Muscle of arm (tissue), 12 donors: Measurements from ENCODE around the gene NCAPG2. TPM values are rescaled to one million over a fixed set of nuclear protein-coding genes. Genes with fewer than 3 reads are reported as not detected.

Experiments used
- DNase-seq: peaks from one replicate; pipeline ENCODE4 v3.0.0-alpha.2; 2013
- polyA plus RNA-seq, 12 donors: library from polyadenylated mRNA; unstranded; fragments of 120-200 nt; gene quantifications; one replicate each; pipeline ENCODE4 v1.2.1, GENCODE V29; 2013; ENCODE audit not compliant: insufficient read length in 12 of 12

NCAPG2 gene
- polyA plus RNA-seq, 12 donors: 10.1 to 20.7 (median 15.1) TPM; not detected in 1

- DNase-seq: no peak
Observed at GRCh38 chr7:158737064-158737695, 32.6 kb upstream of the NCAPG2 start.

- no peak for DNase-seq
Observed at GRCh38 chr7:158735935-158736334, 31.3 kb upstream of the NCAPG2 start.

GRCh38 chr7:158734861-158735260 lies 30.3 kb upstream of the NCAPG2 start:
- no peak for DNase-seq

- no peak for DNase-seq
Observed at GRCh38 chr7:158733775-158734494, 29.3 kb upstream of the NCAPG2 start.

GRCh38 chr7:158733220-158733519 lies 28.6 kb upstream of the NCAPG2 start:
- no peak for DNase-seq

- no peak for DNase-seq
Observed at GRCh38 chr7:158732494-158733219, 28.1 kb upstream of the NCAPG2 start.

- no peak for DNase-seq
Observed at GRCh38 chr7:158731761-158732160, 27.2 kb upstream of the NCAPG2 start.

- DNase-seq: no peak
Observed at GRCh38 chr7:158730383-158731346, 26.1 kb upstream of the NCAPG2 start.

GRCh38 chr7:158729646-158730382 lies 25.2 kb upstream of the NCAPG2 start:
- DNase-seq: no peak

GRCh38 chr7:158728911-158729645 lies 24.5 kb upstream of the NCAPG2 start:
- DNase-seq: no peak

GRCh38 chr7:158727690-158728089 lies 23.1 kb upstream of the NCAPG2 start:
- DNase-seq: no peak

- DNase-seq: no peak
Observed at GRCh38 chr7:158726277-158726807, 21.7 kb upstream of the NCAPG2 start.

- no peak for DNase-seq
Observed at GRCh38 chr7:158725506-158725800, 20.8 kb upstream of the NCAPG2 start.

GRCh38 chr7:158724658-158725505 lies 20.3 kb upstream of the NCAPG2 start:
- DNase-seq: no peak

GRCh38 chr7:158723714-158724385 lies 19.2 kb upstream of the NCAPG2 start:
- no peak for DNase-seq

- no peak for DNase-seq
Observed at GRCh38 chr7:158723266-158723665, 18.7 kb upstream of the NCAPG2 start.

- no peak for DNase-seq
Observed at GRCh38 chr7:158722574-158723237, 18.1 kb upstream of the NCAPG2 start.

GRCh38 chr7:158720112-158720511 lies 15.5 kb upstream of the NCAPG2 start:
- no peak for DNase-seq
